ENCODE results near the gene RNH1. TPM values are rescaled to one million over a fixed set of nuclear protein-coding genes. Genes with fewer than 3 reads are reported as not detected.

Gene RNH1
- total and polyA plus RNA-seq, 10 of the 15 experiments (the other 5 are each of a cell fraction or from before 2014, with no cell fraction given): 2.3 to 162 (median 72.1) TPM

- Histone ChIP-seq H3K4me1 (ENCODE audit: control insufficient read depth, insufficient read depth, low read length) (no peaks in the 10 kb centered on the region), H3K9ac (ENCODE audit: control insufficient read depth, insufficient read depth, low read length) (no peak overlapping the region), H3K4me3 (no peak overlapping the region), H3K27ac (ENCODE audit: control insufficient read depth, insufficient read depth) (no peak overlapping the region), H3K79me2 (ENCODE audit: control insufficient read depth, insufficient read depth, low read length) (no peaks in the 10 kb centered on the region), H3K27me3 (replicated peaks in 1 of 2; ENCODE audit: control insufficient read depth in 2 of 2, insufficient read depth in 2 of 2, low read length in 1 of 2) (no peaks in the 10 kb centered on the region), H3K4me2 (ENCODE audit: control insufficient read depth, insufficient read depth) (no peak overlapping the region), H3K36me3 (ENCODE audit: control insufficient read depth in 2 of 2, insufficient read depth in 2 of 2, low read length in 1 of 2) (peaks cover 6 to 11% of the 10 kb centered on the region in 2 experiments; a peak in 3 of 4 replicates), H4K20me1 (ENCODE audit: control insufficient read depth, insufficient read depth) (no peaks in the 10 kb centered on the region), H2AFZ (ENCODE audit: control insufficient read depth, low read depth, low read length) (no peak overlapping the region), H3K9me3 (replicated peaks; ENCODE audit: control insufficient read depth, insufficient read depth, low read length) (no peaks in the 10 kb centered on the region)
- ChIA-PET POLR2A (no interaction called here), SMC1A (ENCODE audit: uncharacterized antibody, unreplicated experiment) (no interaction called here), RAD21 (ENCODE audit: unreplicated experiment) (no interaction called here), CTCF (no interaction called here)
- BruUV-seq (replicated peaks): no TSS peak
- FAIRE-seq: no peak
- in situ Hi-C loops (cut with MboI) (no loop called here), intact Hi-C loops (cut with micrococcal nuclease; ENCODE audit: unreplicated experiment) (no loop called here)
- WGBS (ENCODE audit: insufficient coverage, insufficient replicate concordance, low lambda C conversion rate, missing lambda C conversion rate): 96% methylated on average over 7 of the region's 7 CpGs
- no peak for ATAC-seq
- no peak for DNase-seq (ENCODE audit: low read depth, low spot score)
- TF ChIP-seq CEBPB (IDR thresholded peaks at IDR 0.05; ENCODE audit: borderline replicate concordance in 1 of 2, low read depth in 2 of 2, low read length in 2 of 2) (no peak), ZNF207 (IDR thresholded peaks at IDR 0.05; ENCODE audit: borderline replicate concordance) (no peak), ZBTB33 (IDR thresholded peaks at IDR 0.05) (no peak), NRF1 (conservative IDR thresholded peaks at IDR 0.05; ENCODE audit: low read depth, low read length) (no peak), STAT3 (IDR thresholded peaks at IDR 0.05; ENCODE audit: low read depth, low read length) (no peak), TCF12 (IDR thresholded peaks at IDR 0.05; ENCODE audit: low read depth, low read length) (no peak)
Measured at GRCh38 chr11:491358-491757, 15.7 kb downstream of the RNH1 start.

DNA sequence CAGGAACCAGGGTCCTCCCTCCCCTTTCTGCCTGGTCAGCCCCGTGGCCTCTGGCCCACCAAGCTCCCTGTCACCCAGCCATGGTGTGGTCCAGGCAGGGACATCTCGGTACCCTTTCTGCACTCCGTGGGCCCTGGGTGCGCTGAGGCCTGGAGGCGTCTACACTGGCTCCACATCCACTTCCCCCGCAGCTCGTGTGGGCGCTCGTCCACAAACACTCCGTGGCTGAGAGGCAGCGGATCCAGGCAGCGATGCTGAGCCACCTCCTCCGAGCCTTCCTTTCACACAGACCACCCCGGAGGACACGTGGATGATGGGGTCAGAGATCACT is 16.1 kb downstream of the RNH1 start:
- Histone ChIP-seq H3K4me3 (no peak overlapping the region), H3K9me3 (replicated peaks; ENCODE audit: control insufficient read depth, insufficient read depth, low read length) (no peaks in the 10 kb centered on the region), H3K9ac (ENCODE audit: control insufficient read depth, insufficient read depth, low read length) (no peak overlapping the region), H3K27ac (ENCODE audit: control insufficient read depth, insufficient read depth) (no peak overlapping the region), H3K4me1 (ENCODE audit: control insufficient read depth, insufficient read depth, low read length) (no peaks in the 10 kb centered on the region), H4K20me1 (ENCODE audit: control insufficient read depth, insufficient read depth) (no peaks in the 10 kb centered on the region), H3K36me3 (ENCODE audit: control insufficient read depth in 2 of 2, insufficient read depth in 2 of 2, low read length in 1 of 2) (peaks cover 6 to 11% of the 10 kb centered on the region in 2 experiments; a peak in 3 of 4 replicates), H3K79me2 (ENCODE audit: control insufficient read depth, insufficient read depth, low read length) (no peaks in the 10 kb centered on the region), H3K27me3 (replicated peaks in 1 of 2; ENCODE audit: control insufficient read depth in 2 of 2, insufficient read depth in 2 of 2, low read length in 1 of 2) (no peaks in the 10 kb centered on the region), H3K4me2 (ENCODE audit: control insufficient read depth, insufficient read depth) (no peak overlapping the region), H2AFZ (ENCODE audit: control insufficient read depth, low read depth, low read length) (no peak overlapping the region)
- FAIRE-seq: no peak
- in situ Hi-C loops (cut with MboI) (no loop called here), intact Hi-C loops (cut with micrococcal nuclease; ENCODE audit: unreplicated experiment) (no loop called here)
- SMC1A ChIA-PET (ENCODE audit: uncharacterized antibody, unreplicated experiment): no interaction called here
- CTCF ChIA-PET: no interaction called here
- POLR2A ChIA-PET: no interaction called here
- no peak for ATAC-seq
- whole genome bisulfite sequencing (ENCODE audit: insufficient coverage, insufficient replicate concordance, low lambda C conversion rate, missing lambda C conversion rate): 85% methylated on average over 15 of the region's 15 CpGs
- RAD21 ChIA-PET (ENCODE audit: unreplicated experiment): no interaction called here
- no TSS peak for BruUV-seq (replicated peaks)
- DNase-seq (ENCODE audit: low read depth, low spot score): no peak
- TF ChIP-seq, protein P1, sequence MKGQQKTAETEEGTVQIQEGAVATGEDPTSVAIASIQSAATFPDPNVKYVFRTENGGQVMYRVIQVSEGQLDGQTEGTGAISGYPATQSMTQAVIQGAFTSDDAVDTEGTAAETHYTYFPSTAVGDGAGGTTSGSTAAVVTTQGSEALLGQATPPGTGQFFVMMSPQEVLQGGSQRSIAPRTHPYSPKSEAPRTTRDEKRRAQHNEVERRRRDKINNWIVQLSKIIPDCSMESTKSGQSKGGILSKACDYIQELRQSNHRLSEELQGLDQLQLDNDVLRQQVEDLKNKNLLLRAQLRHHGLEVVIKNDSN (IDR thresholded peaks at IDR 0.05; ENCODE audit: borderline replicate concordance, extremely low read length, insufficient read depth, low read depth, low read length): no peak
- TF ChIP-seq TARDBP (IDR thresholded peaks at IDR 0.05; ENCODE audit: borderline replicate concordance) (no peak), CHD1 (IDR thresholded peaks at IDR 0.05; ENCODE audit: low read depth, low read length) (no peak), SMAD5 (IDR thresholded peaks at IDR 0.05; ENCODE audit: low read depth) (no peak), SIX5 (IDR thresholded peaks at IDR 0.05; ENCODE audit: low read depth, low read length, severe bottlenecking) (no peak), MXI1 (IDR thresholded peaks at IDR 0.05; ENCODE audit: low read depth, low read length) (no peak), DPF2 (IDR thresholded peaks at IDR 0.05) (no peak), STAT3 (IDR thresholded peaks at IDR 0.05; ENCODE audit: low read depth, low read length) (no peak)
- TF ChIP-seq, protein P2, sequence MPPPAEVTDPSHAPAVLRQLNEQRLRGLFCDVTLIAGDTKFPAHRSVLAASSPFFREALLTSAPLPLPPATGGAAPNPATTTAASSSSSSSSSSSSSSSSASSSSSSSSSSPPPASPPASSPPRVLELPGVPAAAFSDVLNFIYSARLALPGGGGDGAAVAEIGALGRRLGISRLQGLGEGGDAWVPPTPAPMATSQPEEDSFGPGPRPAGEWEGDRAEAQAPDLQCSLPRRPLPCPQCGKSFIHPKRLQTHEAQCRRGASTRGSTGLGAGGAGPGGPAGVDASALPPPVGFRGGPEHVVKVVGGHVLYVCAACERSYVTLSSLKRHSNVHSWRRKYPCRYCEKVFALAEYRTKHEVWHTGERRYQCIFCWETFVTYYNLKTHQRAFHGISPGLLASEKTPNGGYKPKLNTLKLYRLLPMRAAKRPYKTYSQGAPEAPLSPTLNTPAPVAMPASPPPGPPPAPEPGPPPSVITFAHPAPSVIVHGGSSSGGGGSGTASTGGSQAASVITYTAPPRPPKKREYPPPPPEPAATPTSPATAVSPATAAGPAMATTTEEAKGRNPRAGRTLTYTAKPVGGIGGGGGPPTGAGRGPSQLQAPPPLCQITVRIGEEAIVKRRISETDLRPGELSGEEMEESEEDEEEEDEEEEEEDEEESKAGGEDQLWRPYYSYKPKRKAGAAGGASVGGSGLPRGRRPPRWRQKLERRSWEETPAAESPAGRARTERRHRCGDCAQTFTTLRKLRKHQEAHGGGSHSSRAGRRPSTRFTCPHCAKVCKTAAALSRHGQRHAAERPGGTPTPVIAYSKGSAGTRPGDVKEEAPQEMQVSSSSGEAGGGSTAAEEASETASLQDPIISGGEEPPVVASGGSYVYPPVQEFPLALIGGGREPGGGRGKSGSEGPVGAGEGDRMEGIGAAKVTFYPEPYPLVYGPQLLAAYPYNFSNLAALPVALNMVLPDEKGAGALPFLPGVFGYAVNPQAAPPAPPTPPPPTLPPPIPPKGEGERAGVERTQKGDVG (CRISPR knock-in tag; IDR thresholded peaks at IDR 0.05): no peak
